OCI-LY1 (cell line): ENCODE data around the gene GFPT1.

ENCODE experiments used
- H2AFZ ChIP-seq: fragments of 200-600 bp; sonication (generic), shearing (Covaris generic); 2 replicates; pipeline ENCODE4 v1.6.0; 2014; ENCODE audit warnings: antibody characterized with exemption, mild to moderate bottlenecking, low read length
- H3F3A ChIP-seq: fragments of 200-600 bp; sonication (generic), shearing (Covaris generic); 2 replicates; pipeline ENCODE4 v1.6.0; 2014; ENCODE audit warnings: mild to moderate bottlenecking, antibody characterized with exemption, low read length, moderate library complexity; ENCODE audit not compliant: insufficient read depth
- H3K27ac ChIP-seq: fragments of 200-600 bp; sonication (generic); 2 replicates; pipeline ENCODE4 v1.5.1; 2014; ENCODE audit warnings: low read length, mixed run types, mild to moderate bottlenecking, low read depth; ENCODE audit not compliant: poor library complexity, severe bottlenecking
- H3K27me3 ChIP-seq: fragments of 200-600 bp; sonication (generic); 2 replicates; pipeline ENCODE4 v1.6.0; 2014; ENCODE audit warnings: antibody characterized with exemption, mild to moderate bottlenecking, low read length, moderate library complexity; ENCODE audit not compliant: insufficient read depth
- H3K36me3 ChIP-seq: fragments of 200-600 bp; sonication (generic); 2 replicates; pipeline ENCODE4 v1.6.1; 2014; ENCODE audit warnings: mild to moderate bottlenecking, antibody characterized with exemption, low read length, moderate library complexity, mixed read lengths; ENCODE audit not compliant: insufficient read depth
- H3K4me1 ChIP-seq: fragments of 200-600 bp; sonication (generic); 2 replicates; pipeline ENCODE4 v1.5.1; 2014; ENCODE audit warnings: mild to moderate bottlenecking, low read length, moderate library complexity; ENCODE audit not compliant: insufficient read depth, severe bottlenecking
- H3K4me2 ChIP-seq: fragments of 200-600 bp; sonication (generic), shearing (Covaris generic); 2 replicates; pipeline ENCODE4 v1.6.1; 2014; ENCODE audit warnings: low read length
- H3K4me3 ChIP-seq: fragments of 200-600 bp; sonication (generic); 2 replicates; pipeline ENCODE4 v1.5.1; 2014; ENCODE audit warnings: low read length, low read depth, mild to moderate bottlenecking, mixed read lengths; ENCODE audit not compliant: poor library complexity, severe bottlenecking
- H3K79me2 ChIP-seq: fragments of 200-600 bp; shearing (Covaris generic); 2 replicates; pipeline ENCODE4 v1.6.1; 2016; ENCODE audit warnings: mixed run types, low read length, mixed read lengths; ENCODE audit not compliant: insufficient read depth
- H3K9ac ChIP-seq: fragments of 200-600 bp; sonication (generic), shearing (Covaris generic); 2 replicates; pipeline ENCODE4 v1.6.1; 2014; ENCODE audit warnings: mild to moderate bottlenecking, low read length, mixed read lengths
- H3K9me2 ChIP-seq: fragments of 200-600 bp; sonication (generic), shearing (Covaris generic); 2 replicates; pipeline ENCODE4 v1.6.1; 2014; ENCODE audit warnings: low read depth, mild to moderate bottlenecking, low read length, mixed read lengths
- H3K9me3 ChIP-seq: fragments of 200-600 bp; shearing (Covaris generic); 2 replicates; pipeline ENCODE4 v1.6.1; 2014; ENCODE audit warnings: low read length, mixed read lengths
- H4K20me1 ChIP-seq: fragments of 200-600 bp; sonication (generic), shearing (Covaris generic); 2 replicates; pipeline ENCODE4 v1.6.0; 2016; ENCODE audit warnings: mild to moderate bottlenecking, low read length; ENCODE audit not compliant: insufficient read depth
- EZH2 ChIP-seq: fragments of 200-600 bp; sonication (generic), shearing (Covaris generic); IDR thresholded peaks from 2 replicates; pipeline ENCODE4 v1.8.0; 2017; ENCODE audit warnings: borderline replicate concordance, mixed run types, mild to moderate bottlenecking, antibody characterized with exemption, low read length, moderate library complexity, mixed read lengths
- TF ChIP-seq, protein P1 (sequence below): fragments of 200-600 bp; sonication (generic), shearing (Covaris generic); IDR thresholded peaks from 2 replicates; pipeline ENCODE4 v1.5.1; 2017; ENCODE audit warnings: mild to moderate bottlenecking, antibody characterized with exemption, low read length, moderate library complexity, mixed read lengths

The GFPT1 gene

DNA sequence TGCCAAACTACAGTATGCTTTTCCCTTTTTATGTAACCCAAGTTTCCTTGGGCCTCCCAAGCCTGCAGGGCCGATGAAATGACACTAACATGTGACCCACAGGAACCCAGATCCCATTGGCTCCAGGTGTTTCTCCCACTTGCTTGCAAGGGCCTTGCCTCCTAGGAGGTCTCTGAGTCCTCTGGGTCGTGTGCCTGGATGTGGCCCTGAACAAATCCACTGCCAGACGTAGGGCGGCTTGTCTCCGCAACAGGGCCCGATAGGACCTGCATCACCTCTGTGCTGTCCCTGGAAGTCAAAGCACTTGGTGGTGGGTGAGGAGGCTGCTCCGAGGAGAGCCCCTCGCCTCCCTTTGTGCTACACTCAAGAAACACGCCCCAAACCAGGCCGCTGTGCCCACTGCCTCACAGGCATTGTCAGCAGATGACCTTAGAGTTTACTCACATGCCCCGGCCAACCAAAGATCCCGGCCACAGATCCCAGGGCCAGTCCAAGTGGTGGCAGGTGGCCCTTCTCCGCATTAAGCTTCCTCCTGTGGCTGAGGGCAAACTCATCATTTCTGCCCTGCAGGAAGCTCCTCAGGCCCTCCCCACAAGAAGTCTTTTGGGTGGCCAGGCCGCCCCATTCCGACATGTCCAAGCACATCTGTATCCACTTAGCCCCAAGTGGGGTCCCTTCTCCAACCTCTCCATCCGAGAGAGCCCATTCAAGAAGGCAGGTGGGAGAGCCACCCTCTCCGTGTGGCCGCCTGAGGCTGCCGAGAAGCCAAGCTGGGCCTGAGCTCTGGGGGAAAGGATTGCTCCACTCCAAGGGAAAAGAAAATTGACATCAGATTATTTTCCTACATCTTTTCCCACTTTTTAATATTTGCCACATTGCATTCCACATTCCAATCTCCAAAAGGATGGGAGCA, 76.7 kb downstream of the GFPT1 start:
- Histone ChIP-seq H3K4me3 (no peak overlapping the region), H3K36me3 (no peaks in the 10 kb centered on the region), H2AFZ (no peak overlapping the region), H3K4me2 (no peak overlapping the region), H3K9me2 (no peaks in the 10 kb centered on the region), H3K79me2 (no peaks in the 10 kb centered on the region), H3F3A (no peaks in the 10 kb centered on the region), H3K27me3 (no peaks in the 10 kb centered on the region), H4K20me1 (no peaks in the 10 kb centered on the region), H3K9ac (no peak overlapping the region), H3K4me1 (peaks cover 10% of the 10 kb centered on the region), H3K27ac (no peak overlapping the region), H3K9me3 (no peaks in the 10 kb centered on the region)
- TF ChIP-seq, protein P1, sequence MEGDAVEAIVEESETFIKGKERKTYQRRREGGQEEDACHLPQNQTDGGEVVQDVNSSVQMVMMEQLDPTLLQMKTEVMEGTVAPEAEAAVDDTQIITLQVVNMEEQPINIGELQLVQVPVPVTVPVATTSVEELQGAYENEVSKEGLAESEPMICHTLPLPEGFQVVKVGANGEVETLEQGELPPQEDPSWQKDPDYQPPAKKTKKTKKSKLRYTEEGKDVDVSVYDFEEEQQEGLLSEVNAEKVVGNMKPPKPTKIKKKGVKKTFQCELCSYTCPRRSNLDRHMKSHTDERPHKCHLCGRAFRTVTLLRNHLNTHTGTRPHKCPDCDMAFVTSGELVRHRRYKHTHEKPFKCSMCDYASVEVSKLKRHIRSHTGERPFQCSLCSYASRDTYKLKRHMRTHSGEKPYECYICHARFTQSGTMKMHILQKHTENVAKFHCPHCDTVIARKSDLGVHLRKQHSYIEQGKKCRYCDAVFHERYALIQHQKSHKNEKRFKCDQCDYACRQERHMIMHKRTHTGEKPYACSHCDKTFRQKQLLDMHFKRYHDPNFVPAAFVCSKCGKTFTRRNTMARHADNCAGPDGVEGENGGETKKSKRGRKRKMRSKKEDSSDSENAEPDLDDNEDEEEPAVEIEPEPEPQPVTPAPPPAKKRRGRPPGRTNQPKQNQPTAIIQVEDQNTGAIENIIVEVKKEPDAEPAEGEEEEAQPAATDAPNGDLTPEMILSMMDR = no peak

DNA sequence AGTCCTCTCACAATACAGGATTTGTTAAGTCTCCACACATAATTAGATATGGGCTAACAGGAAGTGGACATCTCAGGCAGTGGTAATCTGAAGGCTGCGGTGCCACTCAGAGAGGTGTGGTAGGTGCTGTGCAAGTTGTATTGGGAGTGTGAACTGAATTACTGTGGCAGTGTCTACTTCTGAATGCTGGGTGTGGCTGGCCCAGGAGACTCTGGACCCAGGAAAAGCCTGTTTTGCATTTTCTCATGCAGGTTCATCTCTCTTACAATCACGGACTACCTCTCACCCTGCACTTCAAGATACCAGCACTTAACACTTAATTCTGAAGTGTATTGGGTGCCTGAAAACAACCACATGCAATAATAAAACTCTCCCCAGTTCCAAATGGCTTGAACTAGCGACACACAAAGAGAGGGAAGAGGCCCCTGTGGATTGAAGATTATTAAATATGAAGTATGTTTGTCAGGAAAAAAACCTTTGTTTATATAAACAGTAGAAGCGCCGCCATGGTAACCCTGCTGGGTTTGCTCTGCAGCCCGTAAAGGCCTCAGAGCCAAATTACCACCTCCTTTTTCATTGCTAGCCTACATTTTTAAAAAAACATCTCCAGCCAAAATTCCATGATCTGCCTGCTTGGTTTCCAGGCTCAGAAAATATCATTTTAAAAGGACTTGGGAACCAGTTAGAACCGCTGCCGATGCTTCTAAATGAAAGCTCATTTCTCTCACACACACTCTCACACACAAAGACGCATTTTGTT, 77.5 kb downstream of the GFPT1 start:
- H3K79me2 ChIP-seq = no peaks in the 10 kb centered on the region
- H3K36me3 ChIP-seq = no peaks in the 10 kb centered on the region
- no peak overlapping the region for H3K4me3 ChIP-seq
- no peaks in the 10 kb centered on the region for H3K27me3 ChIP-seq
- peaks cover 10% of the 10 kb centered on the region for H3K4me1 ChIP-seq
- H3K9me2 ChIP-seq = no peaks in the 10 kb centered on the region
- H3K27ac ChIP-seq = no peak overlapping the region
- no peak overlapping the region for H3K9ac ChIP-seq
- H3K4me2 ChIP-seq = no peak overlapping the region
- TF ChIP-seq EZH2 = no peak
- TF ChIP-seq, protein P1 = no peak
- no peaks in the 10 kb centered on the region for H3F3A ChIP-seq
- no peak overlapping the region for H2AFZ ChIP-seq
- no peaks in the 10 kb centered on the region for H4K20me1 ChIP-seq
- H3K9me3 ChIP-seq = no peaks in the 10 kb centered on the region

DNA sequence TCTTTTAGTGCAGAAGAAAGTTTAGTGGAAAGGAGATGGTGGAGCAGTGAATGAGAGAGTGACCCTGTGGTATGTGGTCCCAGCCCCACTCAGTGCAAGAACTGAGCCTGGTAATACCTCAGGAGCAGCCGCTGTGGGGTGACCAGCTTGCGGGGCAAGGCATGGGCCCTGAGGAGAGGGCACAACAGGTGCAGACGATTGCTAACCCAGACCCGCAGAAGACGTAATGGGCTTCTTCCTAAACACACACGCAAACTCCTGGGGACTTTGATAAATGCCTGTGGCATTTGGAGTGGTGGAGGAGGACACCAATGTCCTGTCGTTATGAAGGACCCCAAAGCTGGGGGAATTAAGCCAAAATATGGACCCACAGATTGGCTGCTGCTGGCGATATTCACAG, 78.7 kb downstream of the GFPT1 start:
- Histone ChIP-seq H4K20me1 (no peaks in the 10 kb centered on the region), H3K4me2 (no peak overlapping the region), H3K4me1 (peaks cover 10% of the 10 kb centered on the region), H3K79me2 (no peaks in the 10 kb centered on the region), H3K27ac (no peak overlapping the region), H3F3A (no peaks in the 10 kb centered on the region), H3K9ac (no peak overlapping the region), H3K4me3 (no peak overlapping the region), H3K9me2 (no peaks in the 10 kb centered on the region), H3K27me3 (no peaks in the 10 kb centered on the region), H3K9me3 (no peaks in the 10 kb centered on the region), H2AFZ (no peak overlapping the region), H3K36me3 (no peaks in the 10 kb centered on the region)
- no peak for TF ChIP-seq EZH2
- TF ChIP-seq, protein P1 = no peak
